ENCODE data around the gene TPGS2.
"Not testable (repeated sequence)": the region's sequence is repeated elsewhere in the genome, so short reads cannot be mapped to it uniquely, and the experiment has no call there.

TPGS2 gene

GRCh38 chr18:36828630-36829361 lies at the start of gene TPGS2, which contains the start of gene KIAA1328:
Gene TPGS2, minus strand, starts transcription at chr18:36829002. Its CDS starts 235 bp downstream, at chr18:36828767.
Gene KIAA1328, plus strand, starts transcription at chr18:36829127. Its CDS starts 12 bp downstream, at chr18:36829139.
- FAIRE-seq (peak; percentile 55), DNase-seq (ENCODE audit: low spot score) (peak; percentile 86)

GRCh38 chr18:36873826-36874225 lies 45.0 kb upstream of the TPGS2 start:
- FAIRE-seq; DNase-seq (ENCODE audit: low spot score): not testable (repeated sequence)

GRCh38 chr18:36872329-36872728 lies 43.5 kb upstream of the TPGS2 start:
- FAIRE-seq (no peak), DNase-seq (ENCODE audit: low spot score) (no peak)

GRCh38 chr18:36871801-36872200 lies 43.0 kb upstream of the TPGS2 start:
- no peak for FAIRE-seq
- DNase-seq (ENCODE audit: low spot score), result no peak

- DNase-seq (ENCODE audit: low spot score), result no peak
Observed at GRCh38 chr18:36867056-36867455, 38.3 kb upstream of the TPGS2 start.

GRCh38 chr18:36862182-36862581 lies 33.4 kb upstream of the TPGS2 start:
- no peak for DNase-seq (ENCODE audit: low spot score)

More at GRCh38 chr18:36867056-36867455, 38.3 kb upstream of the TPGS2 start:
- FAIRE-seq, result no peak

GRCh38 chr18:36856815-36857214 lies 28.0 kb upstream of the TPGS2 start:
- FAIRE-seq (no peak), DNase-seq (ENCODE audit: low spot score) (no peak)

More at GRCh38 chr18:36862182-36862581, 33.4 kb upstream of the TPGS2 start:
- FAIRE-seq, result no peak

GRCh38 chr18:36851202-36851590 lies 22.4 kb upstream of the TPGS2 start:
- FAIRE-seq, result no peak

GRCh38 chr18:36850527-36851201 lies 21.9 kb upstream of the TPGS2 start:
- FAIRE-seq (no peak), DNase-seq (ENCODE audit: low spot score) (peak; percentile 12)

More at GRCh38 chr18:36851202-36851590, 22.4 kb upstream of the TPGS2 start:
- DNase-seq (ENCODE audit: low spot score), result no peak

- FAIRE-seq (no peak), DNase-seq (ENCODE audit: low spot score) (no peak)
Observed at GRCh38 chr18:36849288-36850006, 20.6 kb upstream of the TPGS2 start.

GRCh38 chr18:36848609-36849008 lies 19.8 kb upstream of the TPGS2 start:
- DNase-seq (ENCODE audit: low spot score), result no peak
- no peak for FAIRE-seq

GRCh38 chr18:36843784-36844183 lies 15.0 kb upstream of the TPGS2 start:
- no peak for DNase-seq (ENCODE audit: low spot score)
- FAIRE-seq, result no peak

GRCh38 chr18:36843199-36843598 lies 14.4 kb upstream of the TPGS2 start:
- FAIRE-seq (no peak), DNase-seq (ENCODE audit: low spot score) (no peak)

GRCh38 chr18:36839835-36840234 lies 11.0 kb upstream of the TPGS2 start:
- DNase-seq (ENCODE audit: low spot score) (no peak), FAIRE-seq (no peak)

- FAIRE-seq (no peak), DNase-seq (ENCODE audit: low spot score) (no peak)
Observed at GRCh38 chr18:36835927-36836326, 7.1 kb upstream of the TPGS2 start.

GRCh38 chr18:36833120-36833519 lies 4.3 kb upstream of the TPGS2 start:
- FAIRE-seq, result no peak
- DNase-seq (ENCODE audit: low spot score), result no peak

GRCh38 chr18:36831139-36831538 lies 2.3 kb upstream of the TPGS2 start:
- FAIRE-seq (no peak), DNase-seq (ENCODE audit: low spot score) (no peak)

GRCh38 chr18:36830158-36830495 lies 1.3 kb upstream of the TPGS2 start:
- no peak for DNase-seq (ENCODE audit: low spot score)
- no peak for FAIRE-seq

GRCh38 chr18:36829362-36830157 lies 758 bp upstream of the TPGS2 start:
- no peak for FAIRE-seq
- no peak for DNase-seq (ENCODE audit: low spot score)

GRCh38 chr18:36828157-36828629 lies 609 bp downstream of the TPGS2 start:
- FAIRE-seq (no peak), DNase-seq (ENCODE audit: low spot score) (no peak)

GRCh38 chr18:36826556-36826955 lies 2.2 kb downstream of the TPGS2 start:
- no peak for DNase-seq (ENCODE audit: low spot score)
- FAIRE-seq, result no peak
